ENCODE results near the gene CKAP2L.

Gene CKAP2L

GRCh38 chr2:112774536-112775285 is 10.3 kb upstream of the CKAP2L start:
- Mint-ChIP-seq H3K9me3 (no peaks in the 10 kb centered on the region), H3K4me3 (no peak overlapping the region), H3K4me1 (no peaks in the 10 kb centered on the region), H3K27me3 (ENCODE audit: low read depth) (no peaks in the 10 kb centered on the region), H3K27ac (no peak overlapping the region), H3K36me3 (ENCODE audit: low read depth) (no peaks in the 10 kb centered on the region)
- no peak for TF ChIP-seq CTCF (IDR thresholded peaks at IDR 0.05; ENCODE audit: unreplicated experiment in 3 of 3)

- no peaks in the 10 kb centered on the region for H3K36me3 Mint-ChIP-seq (ENCODE audit: low read depth)
- H3K27ac Mint-ChIP-seq = no peak overlapping the region
- H3K4me3 Mint-ChIP-seq = no peak overlapping the region
- no peaks in the 10 kb centered on the region for H3K27me3 Mint-ChIP-seq (ENCODE audit: low read depth)
- no peak for TF ChIP-seq CTCF (IDR thresholded peaks at IDR 0.05; ENCODE audit: unreplicated experiment in 3 of 3)
- no peaks in the 10 kb centered on the region for H3K9me3 Mint-ChIP-seq
- no peaks in the 10 kb centered on the region for H3K4me1 Mint-ChIP-seq
These were observed 9.1 kb upstream of the CKAP2L start for GRCh38 chr2:112773556-112773955.

- no peak overlapping the region for H3K4me3 Mint-ChIP-seq
- H3K36me3 Mint-ChIP-seq (ENCODE audit: low read depth) = no peaks in the 10 kb centered on the region
- no peak overlapping the region for H3K27ac Mint-ChIP-seq
- TF ChIP-seq CTCF (IDR thresholded peaks at IDR 0.05; ENCODE audit: unreplicated experiment in 3 of 3) = no peak
- no peaks in the 10 kb centered on the region for H3K4me1 Mint-ChIP-seq
- no peaks in the 10 kb centered on the region for H3K27me3 Mint-ChIP-seq (ENCODE audit: low read depth)
- H3K9me3 Mint-ChIP-seq = no peaks in the 10 kb centered on the region
These were observed 8.6 kb upstream of the CKAP2L start for GRCh38 chr2:112772911-112773475.

GRCh38 chr2:112772322-112772721 is 7.9 kb upstream of the CKAP2L start:
- H3K27ac Mint-ChIP-seq = no peak overlapping the region

GRCh38 chr2:112768432-112768831 is 4.0 kb upstream of the CKAP2L start:
- Mint-ChIP-seq H3K4me3 (no peak overlapping the region), H3K36me3 (ENCODE audit: low read depth) (no peaks in the 10 kb centered on the region), H3K27me3 (ENCODE audit: low read depth) (peaks cover 7% of the 10 kb centered on the region)

More at GRCh38 chr2:112772322-112772721, 7.9 kb upstream of the CKAP2L start:
- no peak overlapping the region for H3K4me3 Mint-ChIP-seq
- H3K27me3 Mint-ChIP-seq (ENCODE audit: low read depth) = peaks cover 5% of the 10 kb centered on the region
- no peaks in the 10 kb centered on the region for H3K36me3 Mint-ChIP-seq (ENCODE audit: low read depth)
- TF ChIP-seq CTCF (IDR thresholded peaks at IDR 0.05; ENCODE audit: unreplicated experiment in 3 of 3) = no peak
- H3K9me3 Mint-ChIP-seq = no peaks in the 10 kb centered on the region
- no peaks in the 10 kb centered on the region for H3K4me1 Mint-ChIP-seq

More at GRCh38 chr2:112768432-112768831, 4.0 kb upstream of the CKAP2L start:
- H3K9me3 Mint-ChIP-seq = no peaks in the 10 kb centered on the region
- H3K27ac Mint-ChIP-seq = no peak overlapping the region
- TF ChIP-seq CTCF (IDR thresholded peaks at IDR 0.05; ENCODE audit: unreplicated experiment in 3 of 3) = no peak
- H3K4me1 Mint-ChIP-seq = peaks cover 15% of the 10 kb centered on the region
